HG03442 (cell line): ENCODE measurements around the gene ADAT2.
"Not testable (repeated sequence)": the region's sequence is repeated elsewhere in the genome, so short reads cannot be mapped to it uniquely, and the experiment has no call there.

Experiments
- ATAC-seq: cut with Tn5 transposase; IDR thresholded peaks from one replicate; pipeline ENCODE4 v1.9.1; 2021; ENCODE audit warnings: mild to moderate bottlenecking, moderate library complexity; ENCODE audit not compliant: unreplicated experiment

ADAT2 gene

GRCh38 chr6:143450453-143451371 is at the start of gene ADAT2, which contains the start of gene PEX3:
ADAT2 (minus strand) TSS chr6:143450695; CDS start chr6:143450658, 37 bp downstream.
PEX3 (plus strand) TSS chr6:143450805; CDS start chr6:143451043, 238 bp downstream.
- peak; percentile 98 for ATAC-seq

- ATAC-seq = no peak
Observed at GRCh38 chr6:143498428-143498827, 47.9 kb upstream of the ADAT2 start.

- ATAC-seq = no peak
Observed at GRCh38 chr6:143496974-143497373, 46.5 kb upstream of the ADAT2 start.

- no peak for ATAC-seq
Observed at GRCh38 chr6:143490775-143491174, 40.3 kb upstream of the ADAT2 start.

- ATAC-seq = no peak
Observed at GRCh38 chr6:143490244-143490643, 39.7 kb upstream of the ADAT2 start.

GRCh38 chr6:143486752-143487151 is 36.3 kb upstream of the ADAT2 start:
- ATAC-seq = no peak

- no peak for ATAC-seq
Observed at GRCh38 chr6:143485967-143486366, 35.5 kb upstream of the ADAT2 start.

- ATAC-seq = no peak
Observed at GRCh38 chr6:143482593-143482992, 32.1 kb upstream of the ADAT2 start.

GRCh38 chr6:143478479-143479062 is 28.1 kb upstream of the ADAT2 start:
- ATAC-seq = no peak

GRCh38 chr6:143476545-143476944 is 26.1 kb upstream of the ADAT2 start:
- no peak for ATAC-seq

GRCh38 chr6:143471822-143472221 is 21.3 kb upstream of the ADAT2 start:
- ATAC-seq = no peak

- not testable (repeated sequence) for ATAC-seq
Observed at GRCh38 chr6:143468823-143469222, 18.3 kb upstream of the ADAT2 start.

GRCh38 chr6:143468026-143468425 is 17.5 kb upstream of the ADAT2 start:
- ATAC-seq = no peak

- ATAC-seq = no peak
Observed at GRCh38 chr6:143465546-143465945, 15.1 kb upstream of the ADAT2 start.

- no peak for ATAC-seq
Observed at GRCh38 chr6:143457563-143458359, 7.3 kb upstream of the ADAT2 start.

- no peak for ATAC-seq
Observed at GRCh38 chr6:143451531-143451930, 1.0 kb upstream of the ADAT2 start.

GRCh38 chr6:143449714-143450452 is 612 bp downstream of the ADAT2 start:
- peak; percentile 3 for ATAC-seq

GRCh38 chr6:143449082-143449713 is 1.3 kb downstream of the ADAT2 start:
- ATAC-seq = no peak

GRCh38 chr6:143447865-143448264 is 2.6 kb downstream of the ADAT2 start:
- not testable (repeated sequence) for ATAC-seq

- no peak for ATAC-seq
Observed at GRCh38 chr6:143443096-143443495, 7.4 kb downstream of the ADAT2 start.
